ENCODE measurements around the gene KRR1.
"Not testable (repeated sequence)": the region's sequence is repeated elsewhere in the genome, so short reads cannot be mapped to it uniquely, and the experiment has no call there.

Gene KRR1

GRCh38 chr12:75525263-75525662 lies 13.9 kb upstream of the KRR1 start:
- DNase-seq (ENCODE audit: low read depth in 3 of 3) = no peak

GRCh38 chr12:75522124-75522523 lies 10.7 kb upstream of the KRR1 start:
- not testable (repeated sequence) for DNase-seq (ENCODE audit: low read depth in 3 of 3)

- not testable (repeated sequence) for DNase-seq (ENCODE audit: low read depth in 3 of 3)
Observed at GRCh38 chr12:75521224-75521623, 9.8 kb upstream of the KRR1 start.

GRCh38 chr12:75509621-75510020 lies 1.8 kb downstream of the KRR1 start:
- DNase-seq (ENCODE audit: low read depth in 3 of 3) = no peak

- no peak for DNase-seq (ENCODE audit: low read depth in 3 of 3)
Observed at GRCh38 chr12:75508159-75508558, 3.2 kb downstream of the KRR1 start.

- no peak for DNase-seq (ENCODE audit: low read depth in 3 of 3)
Observed at GRCh38 chr12:75507086-75507485, 4.3 kb downstream of the KRR1 start.

GRCh38 chr12:75505706-75506312 lies 5.6 kb downstream of the KRR1 start:
- DNase-seq (ENCODE audit: low read depth in 3 of 3) = no peak

GRCh38 chr12:75503866-75504265 lies 7.5 kb downstream of the KRR1 start:
- DNase-seq (ENCODE audit: low read depth in 3 of 3) = no peak

- no peak for DNase-seq (ENCODE audit: low read depth in 3 of 3)
Observed at GRCh38 chr12:75503459-75503858, 8.0 kb downstream of the KRR1 start.

GRCh38 chr12:75491169-75491568 lies 20.2 kb downstream of the KRR1 start:
- DNase-seq (ENCODE audit: low read depth in 3 of 3) = no peak

GRCh38 chr12:75489613-75490210 lies 21.7 kb downstream of the KRR1 start:
- DNase-seq (ENCODE audit: low read depth in 3 of 3) = peak in 1 of 3 donors; percentile 13

GRCh38 chr12:75489187-75489586 lies 22.2 kb downstream of the KRR1 start:
- DNase-seq (ENCODE audit: low read depth in 3 of 3) = no peak

- no peak for DNase-seq (ENCODE audit: low read depth in 3 of 3)
Observed at GRCh38 chr12:75488553-75488952, 22.9 kb downstream of the KRR1 start.

GRCh38 chr12:75487308-75487707 lies 24.1 kb downstream of the KRR1 start:
- DNase-seq (ENCODE audit: low read depth in 3 of 3) = no peak

- not testable (repeated sequence) for DNase-seq (ENCODE audit: low read depth in 3 of 3)
Observed at GRCh38 chr12:75484450-75484849, 27.0 kb downstream of the KRR1 start.

GRCh38 chr12:75483431-75483830 lies 28.0 kb downstream of the KRR1 start:
- no peak for DNase-seq (ENCODE audit: low read depth in 3 of 3)

GRCh38 chr12:75482646-75483045 lies 28.8 kb downstream of the KRR1 start:
- DNase-seq (ENCODE audit: low read depth in 3 of 3) = no peak

GRCh38 chr12:75481774-75482173 lies 29.6 kb downstream of the KRR1 start:
- no peak for DNase-seq (ENCODE audit: low read depth in 3 of 3)

- no peak for DNase-seq (ENCODE audit: low read depth in 3 of 3)
Observed at GRCh38 chr12:75481013-75481705, 30.2 kb downstream of the KRR1 start.

- peak in 2 of 3 donors; percentile 56 to 68 for DNase-seq (ENCODE audit: low read depth in 3 of 3)
Observed at GRCh38 chr12:75480469-75480949, 30.9 kb downstream of the KRR1 start, which contains the start of gene GLIPR1. Gene GLIPR1, plus strand, starts transcription at chr12:75480755. Its CDS starts 126 bp downstream, at chr12:75480881.

GRCh38 chr12:75479963-75480461 lies 31.4 kb downstream of the KRR1 start:
- DNase-seq (ENCODE audit: low read depth in 3 of 3) = no peak

- DNase-seq (ENCODE audit: low read depth in 3 of 3) = peak in 2 of 3 donors; percentile 16 to 23
Observed at GRCh38 chr12:75478116-75478794, 33.2 kb downstream of the KRR1 start.
